GM13976 (cell line): ENCODE data around the gene ALPG.
"Not testable (repeated sequence)": the region's sequence is repeated elsewhere in the genome, so short reads cannot be mapped to it uniquely, and the experiment has no call there.

Experiments
- DNase-seq: peaks from one replicate; pipeline ENCODE4 v3.0.0; 2012; ENCODE audit warnings: low spot score
- in situ Hi-C: fragments of 300-500 bp; cut with MboI; formaldehyde crosslinking; loops from one replicate; pipeline ENCODE4 v1.12.0; 2022; ENCODE audit warnings: low sequenced_read_pairs, mixed read lengths, inconsistent platforms; ENCODE audit not compliant: unreplicated experiment
- TF ChIP-seq, protein P1 (sequence below): IDR thresholded peaks from 2 replicates; pipeline ENCODE4 v1.5.1; 2012; ENCODE audit warnings: borderline replicate concordance, mild to moderate bottlenecking; ENCODE audit not compliant: insufficient read depth; ENCODE audit errors: extremely low read depth, missing control alignments, control extremely low read depth

ALPG gene

DNA sequence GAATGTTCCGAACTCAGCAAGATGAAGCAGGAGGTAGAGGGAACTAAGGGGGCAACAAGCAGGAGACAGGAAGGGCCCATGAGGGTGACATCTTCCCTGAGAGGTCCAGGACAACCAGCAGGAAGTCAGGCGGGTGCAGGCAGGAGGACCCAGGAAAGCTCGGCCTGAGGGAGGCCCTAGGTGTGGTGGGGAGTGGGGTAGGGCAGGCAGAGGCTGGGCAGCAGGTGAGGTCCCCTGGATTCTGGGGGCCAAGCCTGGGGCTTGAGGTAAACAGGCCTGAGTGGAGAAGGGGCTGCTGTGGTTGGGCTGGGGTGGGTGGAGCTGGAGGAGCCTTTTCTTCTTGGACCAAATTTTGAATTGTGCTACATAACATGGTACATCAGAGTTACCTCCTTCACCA is 4.1 kb upstream of the ALPG start:
- DNase-seq, result no peak
- TF ChIP-seq, protein P1, sequence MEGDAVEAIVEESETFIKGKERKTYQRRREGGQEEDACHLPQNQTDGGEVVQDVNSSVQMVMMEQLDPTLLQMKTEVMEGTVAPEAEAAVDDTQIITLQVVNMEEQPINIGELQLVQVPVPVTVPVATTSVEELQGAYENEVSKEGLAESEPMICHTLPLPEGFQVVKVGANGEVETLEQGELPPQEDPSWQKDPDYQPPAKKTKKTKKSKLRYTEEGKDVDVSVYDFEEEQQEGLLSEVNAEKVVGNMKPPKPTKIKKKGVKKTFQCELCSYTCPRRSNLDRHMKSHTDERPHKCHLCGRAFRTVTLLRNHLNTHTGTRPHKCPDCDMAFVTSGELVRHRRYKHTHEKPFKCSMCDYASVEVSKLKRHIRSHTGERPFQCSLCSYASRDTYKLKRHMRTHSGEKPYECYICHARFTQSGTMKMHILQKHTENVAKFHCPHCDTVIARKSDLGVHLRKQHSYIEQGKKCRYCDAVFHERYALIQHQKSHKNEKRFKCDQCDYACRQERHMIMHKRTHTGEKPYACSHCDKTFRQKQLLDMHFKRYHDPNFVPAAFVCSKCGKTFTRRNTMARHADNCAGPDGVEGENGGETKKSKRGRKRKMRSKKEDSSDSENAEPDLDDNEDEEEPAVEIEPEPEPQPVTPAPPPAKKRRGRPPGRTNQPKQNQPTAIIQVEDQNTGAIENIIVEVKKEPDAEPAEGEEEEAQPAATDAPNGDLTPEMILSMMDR, result no peak
- in situ Hi-C loops, result no loop called here

DNA sequence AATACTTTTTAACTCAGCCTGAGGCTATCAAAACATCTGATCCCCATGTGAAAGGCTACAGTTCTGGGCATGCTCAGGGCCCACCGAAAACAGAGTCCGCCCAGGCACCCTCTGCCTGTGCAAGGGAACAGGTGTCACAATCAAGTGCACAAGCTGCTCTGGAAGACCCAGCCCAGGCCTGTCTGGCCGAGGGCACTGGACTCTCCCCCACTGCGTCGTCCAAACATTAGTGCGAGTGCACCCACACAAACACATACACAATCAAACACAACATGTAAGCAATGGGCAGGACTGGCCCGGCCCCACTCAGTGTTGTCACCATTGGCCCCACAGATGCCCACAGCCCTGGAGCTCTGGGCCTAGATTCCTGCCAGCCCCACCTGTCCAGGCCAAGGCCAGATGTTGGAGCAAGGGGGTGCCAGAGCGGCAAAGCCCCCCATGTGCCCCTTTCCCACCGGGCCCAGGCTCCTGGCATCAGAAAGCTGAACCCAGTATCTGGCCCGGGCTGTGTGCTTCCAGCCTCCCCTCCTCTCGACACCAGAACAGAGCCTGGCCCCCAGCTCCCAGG is 617 bp upstream of the ALPG start:
- in situ Hi-C loops, result no loop called here
- TF ChIP-seq, protein P1, result no peak
- no peak for DNase-seq

DNA sequence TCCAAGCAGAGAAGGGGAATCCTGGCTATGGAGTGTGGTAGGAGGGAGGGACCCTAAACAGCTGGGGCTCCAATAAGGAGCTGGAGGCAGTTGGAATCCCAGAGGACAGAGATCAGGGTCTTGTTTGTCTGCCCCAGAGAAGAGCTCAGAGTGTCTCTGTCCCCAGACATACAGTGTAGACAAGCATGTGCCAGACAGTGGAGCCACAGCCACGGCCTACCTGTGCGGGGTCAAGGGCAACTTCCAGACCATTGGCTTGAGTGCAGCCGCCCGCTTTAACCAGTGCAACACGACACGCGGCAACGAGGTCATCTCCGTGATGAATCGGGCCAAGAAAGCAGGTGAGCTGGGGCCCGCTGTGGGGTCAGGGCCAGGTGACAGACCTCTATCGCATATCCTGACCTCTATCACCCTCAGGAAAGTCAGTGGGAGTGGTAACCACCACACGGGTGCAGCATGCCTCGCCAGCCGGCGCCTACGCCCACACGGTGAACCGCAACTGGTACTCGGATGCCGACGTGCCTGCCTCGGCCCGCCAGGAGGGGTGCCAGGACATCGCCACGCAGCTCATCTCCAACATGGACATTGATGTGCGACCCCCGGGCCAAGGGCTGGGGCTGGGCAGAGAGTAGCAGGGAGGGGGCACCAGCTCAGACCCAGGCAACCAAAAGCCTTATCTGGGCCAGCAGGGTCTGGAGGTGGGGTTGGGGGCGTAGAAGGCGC is 945 bp downstream of the ALPG start:
- in situ Hi-C loops, DNase-seq: not testable (repeated sequence)

DNA sequence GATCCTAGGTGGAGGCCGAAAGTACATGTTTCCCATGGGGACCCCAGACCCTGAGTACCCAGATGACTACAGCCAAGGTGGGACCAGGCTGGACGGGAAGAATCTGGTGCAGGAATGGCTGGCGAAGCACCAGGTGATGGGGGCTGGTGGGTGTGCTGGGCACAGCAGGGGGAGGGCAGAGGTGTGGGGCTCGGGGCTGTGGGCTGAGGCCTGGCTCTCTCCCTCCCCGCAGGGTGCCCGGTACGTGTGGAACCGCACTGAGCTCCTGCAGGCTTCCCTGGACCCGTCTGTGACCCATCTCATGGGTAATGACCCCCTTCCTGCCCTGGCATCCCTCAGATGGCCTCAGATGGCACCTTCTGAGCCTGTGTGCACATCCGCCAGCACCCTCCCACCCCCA is 1.6 kb downstream of the ALPG start:
- not testable (repeated sequence) for DNase-seq

DNA sequence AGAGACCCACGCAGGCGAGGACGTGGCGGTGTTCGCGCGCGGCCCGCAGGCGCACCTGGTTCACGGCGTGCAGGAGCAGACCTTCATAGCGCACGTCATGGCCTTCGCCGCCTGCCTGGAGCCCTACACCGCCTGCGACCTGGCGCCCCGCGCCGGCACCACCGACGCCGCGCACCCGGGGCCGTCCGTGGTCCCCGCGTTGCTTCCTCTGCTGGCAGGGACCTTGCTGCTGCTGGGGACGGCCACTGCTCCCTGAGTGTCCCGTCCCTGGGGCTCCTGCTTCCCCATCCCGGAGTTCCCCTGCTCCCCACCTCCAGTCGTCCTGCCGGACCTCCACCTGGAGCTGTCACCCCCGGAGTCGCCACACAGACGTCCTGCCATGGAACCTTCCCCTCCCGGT is 3.0 kb downstream of the ALPG start:
- in situ Hi-C loops, result not testable (repeated sequence)

More for the DNA sequence above, 1.6 kb downstream of the ALPG start:
- in situ Hi-C loops, result not testable (repeated sequence)

DNA sequence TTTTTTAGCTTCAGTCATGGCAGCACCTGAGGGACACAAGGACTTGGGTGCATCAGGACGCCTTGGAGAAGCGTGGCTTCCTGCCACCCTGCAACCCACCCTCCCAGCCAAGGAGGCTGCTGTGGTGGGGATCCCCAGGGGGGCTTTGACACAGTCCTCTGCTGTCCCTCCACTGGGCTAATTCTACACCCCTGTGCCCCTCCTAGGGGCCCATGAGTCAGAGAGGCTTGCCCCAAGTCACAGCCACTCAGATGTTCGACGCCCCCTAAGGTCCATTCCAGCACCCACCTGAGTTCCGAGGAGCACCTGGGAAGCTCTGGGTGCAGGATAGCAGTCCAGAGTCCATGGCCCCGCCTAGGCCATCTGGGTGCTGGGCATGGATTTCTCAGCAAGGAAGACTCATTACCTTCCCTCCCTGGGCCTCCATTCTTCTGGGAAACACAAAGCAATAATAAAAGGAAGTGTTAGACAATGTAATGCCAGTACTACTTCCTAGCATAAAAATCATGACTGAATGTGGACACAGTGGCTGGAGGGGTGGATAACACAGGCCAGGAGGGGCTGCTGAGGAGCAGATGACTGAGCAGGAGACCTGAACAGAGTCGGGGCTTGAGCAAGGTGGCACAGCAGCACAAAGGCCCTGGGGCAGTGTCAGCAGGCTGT is 3.7 kb downstream of the ALPG start:
- TF ChIP-seq, protein P1, result no peak

More for the DNA sequence above, 3.0 kb downstream of the ALPG start:
- not testable (repeated sequence) for DNase-seq

DNA sequence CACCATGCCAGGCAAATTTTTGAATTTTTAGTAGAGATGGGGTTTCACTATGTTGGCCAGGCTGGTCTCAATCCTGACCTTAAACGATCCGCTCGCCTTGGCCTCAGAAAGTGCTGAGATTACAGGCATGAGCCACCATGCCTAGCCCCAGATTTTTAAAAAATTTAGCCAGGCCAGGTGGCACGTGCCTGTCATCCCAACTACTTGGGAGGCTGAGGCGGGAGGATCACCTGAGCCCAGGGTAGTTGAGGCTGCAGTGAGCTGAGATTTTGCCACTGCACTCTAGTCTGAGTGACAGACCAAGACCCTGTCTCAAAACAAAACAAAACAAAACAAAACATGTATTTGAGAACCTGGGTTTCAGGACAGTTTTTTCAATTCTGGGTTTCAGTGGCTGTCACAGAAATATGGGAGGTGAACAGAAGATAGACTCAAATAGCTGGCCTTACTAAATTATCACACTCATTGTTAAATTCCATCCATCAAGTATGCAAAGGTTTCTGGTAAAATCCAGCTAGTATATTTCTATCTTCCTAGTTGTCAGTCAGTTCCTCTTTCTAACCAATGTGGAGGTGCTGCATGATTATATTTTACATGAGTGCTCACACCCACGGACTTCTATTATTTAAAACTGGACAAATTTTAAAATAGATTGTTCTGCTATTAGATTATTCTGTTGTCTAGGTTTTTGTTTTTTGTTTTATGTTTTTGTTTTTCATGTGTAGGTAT is 5.4 kb downstream of the ALPG start:
- DNase-seq, result peak; percentile 29
- TF ChIP-seq, protein P1, result no peak
- in situ Hi-C loops, result no loop called here

More for the DNA sequence above, 3.7 kb downstream of the ALPG start:
- in situ Hi-C loops, result no loop called here
- no peak for DNase-seq

DNA sequence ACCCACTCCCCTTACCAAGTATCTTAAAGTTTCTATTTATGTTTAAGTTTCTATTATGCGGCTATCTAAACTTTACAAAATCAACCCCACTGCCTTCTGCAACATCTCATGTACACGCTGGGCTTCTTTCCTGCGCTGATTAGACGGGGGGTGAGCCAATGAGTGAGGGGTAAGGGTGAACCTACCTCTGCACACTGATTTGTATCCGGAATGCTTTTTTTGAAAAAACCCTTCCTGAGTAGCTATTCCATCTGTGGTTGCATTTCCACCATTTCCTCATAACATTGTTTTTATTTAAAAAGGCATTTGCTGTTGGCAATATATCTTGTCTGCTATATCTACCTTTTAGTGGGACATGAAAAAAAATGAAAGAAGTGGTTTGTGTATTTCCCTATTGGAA is 6.3 kb downstream of the ALPG start:
- in situ Hi-C loops, result no loop called here
- TF ChIP-seq, protein P1, result no peak
- no peak for DNase-seq
